BLaER1 treated with 17β-estradiol and CSF1 and Interleukin-3, amounts not matched to agents 10 nM and 100 nM (cell line): ENCODE measurements around the gene IDI2.
A peak's percentile ranks its signal among the peaks of the same experiment; 100 is the strongest.

Source experiments
- H3K27ac ChIP-seq, 11 experiments: shearing (Covaris generic); formaldehyde crosslinking; 2 replicates each; pipeline ENCODE4 v1.8.1; 2022
- H3K27me3 ChIP-seq, 11 experiments: shearing (Covaris generic); formaldehyde crosslinking; 2 replicates each; pipeline ENCODE4 v1.8.1; 2022
- H3K36me3 ChIP-seq, 11 experiments: shearing (Covaris generic); formaldehyde crosslinking; 2 replicates each; pipeline ENCODE4 v1.8.1; 2022
- H3K4me1 ChIP-seq, 10 experiments: shearing (Covaris generic); formaldehyde crosslinking; 2 replicates each; pipeline ENCODE4 v1.8.1; 2022
- H3K4me2 ChIP-seq, 11 experiments: shearing (Covaris generic); formaldehyde crosslinking; 2 replicates each; pipeline ENCODE4 v1.8.1; 2022
- H3K4me3 ChIP-seq, 10 experiments: shearing (Covaris generic); formaldehyde crosslinking; 2 replicates each; pipeline ENCODE4 v1.8.1; 2022
- H3K9ac ChIP-seq, 11 experiments: shearing (Covaris generic); formaldehyde crosslinking; 2 replicates each; pipeline ENCODE4 v1.8.1; 2022
- H3K9me3 ChIP-seq, 11 experiments: shearing (Covaris generic); formaldehyde crosslinking; replicated peaks in 1 of 11; 2 replicates each; pipeline ENCODE4 v1.8.1; 2022
- H4K20me1 ChIP-seq, 11 experiments: shearing (Covaris generic); formaldehyde crosslinking; 2 replicates each; pipeline ENCODE4 v1.8.1; 2022
- Cebpa-rat ChIP-seq, 11 experiments: shearing (Covaris generic); IDR thresholded peaks; 2 replicates each; pipeline ENCODE4 v1.8.1; 2022

The IDI2 gene

DNA sequence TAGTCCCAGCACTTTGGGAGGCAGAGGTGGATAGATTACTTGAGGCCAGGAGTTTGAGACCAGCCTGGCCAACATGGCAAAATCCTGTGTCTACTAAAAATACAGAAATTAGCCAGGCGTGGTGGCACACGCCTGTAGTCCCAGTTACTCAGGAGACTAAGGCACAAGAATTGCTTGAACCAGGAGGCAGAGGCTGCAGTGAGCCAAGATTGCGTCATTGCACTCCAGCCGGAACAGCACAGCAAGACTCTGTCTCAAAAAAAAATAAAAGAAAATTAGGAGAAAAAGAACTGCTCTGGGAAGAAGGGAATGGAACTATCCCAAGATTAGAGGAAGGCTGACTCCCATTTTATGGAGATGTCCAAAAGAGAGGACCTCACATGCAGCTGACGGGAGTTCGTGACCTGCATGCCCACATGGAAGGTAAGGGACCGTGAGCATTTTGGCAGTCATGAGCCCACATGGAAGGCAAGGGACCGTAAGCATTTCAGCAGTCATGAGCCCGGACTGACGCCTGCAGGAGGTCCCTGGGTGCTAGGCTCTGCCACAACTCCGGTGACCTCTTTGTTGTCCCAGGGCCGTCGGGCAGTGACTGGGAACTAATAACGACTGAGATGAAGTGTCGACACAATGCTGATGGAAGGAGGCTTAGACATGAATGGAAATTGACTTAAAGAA lies 56.0 kb downstream of the IDI2 start:
- Histone ChIP-seq H3K4me2 (peak overlapping the region in 6 of 11 experiments; percentile 78 to 86 (median 83); a peak in 11 of 22 replicates), H3K27me3 (no peaks in the 10 kb centered on the region), H3K4me3 (no peak overlapping the region), H3K4me1 (peaks cover 10 to 62% (median 51%) of the 10 kb centered on the region in 10 experiments), H3K36me3 (no peaks in the 10 kb centered on the region), H4K20me1 (no peaks in the 10 kb centered on the region), H3K9ac (no peak overlapping the region), H3K27ac (0 out of 22 replicates have a peak overlapping the region, but pooled peaks of 1 of the 11 experiments have one; percentile 59), H3K9me3 (peaks cover 0 to 3% (median 0%) of the 10 kb centered on the region in 11 experiments; a peak in 1 of 22 replicates)
- TF ChIP-seq Cebpa-rat (IDR thresholded peaks at IDR 0.05) = peak in 3 of 11 experiments; percentile 25 to 62 (median 41); a peak in 5 of 22 replicates
